GM12872 (cell line): ENCODE results near the gene GSTM4.

Source experiments
- TF ChIP-seq, protein P1 (sequence below): IDR thresholded peaks from 3 replicates; pipeline ENCODE4 v1.5.1; 2011; ENCODE audit warnings: low read depth, mild to moderate bottlenecking, low read length, moderate library complexity; ENCODE audit not compliant: insufficient read depth

GSTM4 gene

GRCh38 chr1:109616391-109616790, 39.5 kb upstream of the GSTM4 start:
- TF ChIP-seq, protein P1, sequence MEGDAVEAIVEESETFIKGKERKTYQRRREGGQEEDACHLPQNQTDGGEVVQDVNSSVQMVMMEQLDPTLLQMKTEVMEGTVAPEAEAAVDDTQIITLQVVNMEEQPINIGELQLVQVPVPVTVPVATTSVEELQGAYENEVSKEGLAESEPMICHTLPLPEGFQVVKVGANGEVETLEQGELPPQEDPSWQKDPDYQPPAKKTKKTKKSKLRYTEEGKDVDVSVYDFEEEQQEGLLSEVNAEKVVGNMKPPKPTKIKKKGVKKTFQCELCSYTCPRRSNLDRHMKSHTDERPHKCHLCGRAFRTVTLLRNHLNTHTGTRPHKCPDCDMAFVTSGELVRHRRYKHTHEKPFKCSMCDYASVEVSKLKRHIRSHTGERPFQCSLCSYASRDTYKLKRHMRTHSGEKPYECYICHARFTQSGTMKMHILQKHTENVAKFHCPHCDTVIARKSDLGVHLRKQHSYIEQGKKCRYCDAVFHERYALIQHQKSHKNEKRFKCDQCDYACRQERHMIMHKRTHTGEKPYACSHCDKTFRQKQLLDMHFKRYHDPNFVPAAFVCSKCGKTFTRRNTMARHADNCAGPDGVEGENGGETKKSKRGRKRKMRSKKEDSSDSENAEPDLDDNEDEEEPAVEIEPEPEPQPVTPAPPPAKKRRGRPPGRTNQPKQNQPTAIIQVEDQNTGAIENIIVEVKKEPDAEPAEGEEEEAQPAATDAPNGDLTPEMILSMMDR, result no peak

GRCh38 chr1:109617291-109617801, 38.6 kb upstream of the GSTM4 start:
- TF ChIP-seq, protein P1, result no peak

DNA sequence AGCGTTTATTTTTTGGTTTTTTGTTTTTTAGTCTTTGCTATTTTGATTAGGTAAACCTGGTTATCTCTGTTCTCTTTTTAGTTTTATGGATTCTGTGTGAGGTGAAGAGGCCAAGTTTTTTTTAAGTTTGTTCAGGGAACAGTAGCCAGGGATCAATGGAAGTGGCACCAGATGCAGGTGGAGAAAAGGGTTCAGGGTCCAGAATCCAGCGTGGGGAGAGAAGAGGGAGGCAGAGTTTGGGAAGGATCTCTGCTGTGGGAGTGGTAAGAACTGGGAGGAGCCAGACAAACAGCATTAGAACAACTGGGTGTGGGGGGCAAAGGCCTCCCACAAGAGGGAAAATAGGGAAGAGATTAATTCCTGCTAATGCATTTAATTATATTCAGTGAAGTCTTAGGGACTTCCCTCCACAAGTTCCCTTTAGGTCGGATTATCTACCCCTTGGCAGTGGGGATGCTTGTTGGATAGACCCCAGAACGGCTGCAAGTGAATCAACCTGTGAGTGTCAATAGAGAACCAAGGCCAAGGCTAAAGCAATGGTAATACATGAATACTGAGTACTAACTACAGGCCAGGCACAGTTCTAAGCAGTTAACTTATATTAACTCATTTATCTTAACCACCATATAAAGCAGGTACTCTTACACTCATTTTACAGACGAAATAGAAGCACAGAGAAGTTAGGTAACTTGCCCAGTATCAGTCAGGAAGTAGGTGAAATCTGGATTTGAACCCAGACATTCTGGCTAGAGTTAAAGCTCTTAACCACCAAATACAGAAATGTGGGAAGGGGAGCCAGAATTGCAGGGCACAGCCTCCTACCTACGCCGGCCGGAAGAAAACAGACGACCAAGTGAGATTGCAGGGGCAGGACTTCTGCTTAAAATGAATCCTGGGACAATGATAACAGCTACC, 37.0 kb upstream of the GSTM4 start:
- TF ChIP-seq, protein P1, result no peak

- TF ChIP-seq, protein P1, result no peak
Observed at GRCh38 chr1:109619576-109620400, 36.1 kb upstream of the GSTM4 start, which contains the start of the genes AMPD2 and GNAT2. Gene AMPD2 (plus strand): TSS chr1:109619837. CDS start chr1:109621176, 1,339 bp downstream. Gene GNAT2 (minus strand): TSS chr1:109619616. CDS start chr1:109612870, 6,746 bp downstream.

DNA sequence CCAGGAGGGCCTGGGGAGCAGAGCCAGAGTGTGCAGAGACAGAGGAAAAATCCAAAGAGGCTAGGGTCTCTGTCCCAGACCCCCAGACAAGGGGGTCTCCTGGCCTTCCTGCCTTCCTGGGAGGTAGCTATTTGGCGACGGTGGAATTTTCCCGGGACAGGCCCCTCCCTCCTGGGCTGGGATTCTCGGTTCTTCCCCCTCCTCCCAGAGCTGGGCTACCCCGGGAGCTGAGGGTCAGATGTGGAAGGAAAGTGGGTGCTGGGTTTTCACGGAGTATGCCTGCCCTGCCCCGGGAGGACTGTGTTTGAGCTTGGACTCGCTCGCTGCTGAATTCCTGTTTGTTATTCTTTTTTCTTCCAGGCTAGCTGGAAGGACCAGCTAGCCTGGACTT, 35.5 kb upstream of the GSTM4 start:
- TF ChIP-seq, protein P1, result no peak

GRCh38 chr1:109620841-109621286, 35.0 kb upstream of the GSTM4 start:
- TF ChIP-seq, protein P1, result no peak
